ENCODE results near the gene INCA1.

DNA sequence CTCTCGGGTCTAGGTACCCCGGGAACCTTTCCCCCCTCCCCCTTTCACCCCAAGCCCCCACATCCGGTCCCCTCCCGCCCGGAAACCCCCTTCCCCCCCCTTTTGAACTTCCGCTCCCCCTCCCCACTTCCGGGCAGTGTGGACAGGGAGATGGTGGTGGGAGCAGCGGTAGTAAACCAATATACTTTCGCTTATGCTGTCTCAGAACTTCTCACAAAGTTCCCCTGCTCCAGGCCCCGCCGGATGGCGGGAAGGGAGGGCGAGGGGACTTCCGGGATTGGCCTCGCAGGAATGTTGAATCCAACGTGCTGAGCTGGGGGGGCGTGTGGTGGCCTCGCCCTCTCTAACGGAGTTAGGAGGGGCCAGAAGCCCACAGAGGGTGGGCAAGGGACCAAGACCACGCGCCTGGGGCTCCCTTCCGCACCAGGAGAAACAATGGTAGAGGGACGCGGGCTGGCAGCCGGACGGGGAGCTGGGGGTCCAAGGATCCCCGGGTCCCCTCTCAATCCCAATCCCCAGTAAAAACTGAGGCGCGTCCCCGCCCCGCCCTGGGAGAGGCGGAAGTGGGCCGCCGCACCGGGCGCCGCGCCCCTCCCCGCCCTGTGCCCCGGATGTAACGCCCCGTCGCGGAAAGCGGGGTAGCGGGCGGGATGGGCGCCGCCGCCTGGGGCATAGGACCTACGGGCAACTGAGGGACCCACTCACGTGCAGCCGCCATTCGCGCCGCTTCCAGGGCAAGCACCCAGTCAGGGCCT lies 49.7 kb downstream of the INCA1 start:
- TF ChIP-seq, protein P1, sequence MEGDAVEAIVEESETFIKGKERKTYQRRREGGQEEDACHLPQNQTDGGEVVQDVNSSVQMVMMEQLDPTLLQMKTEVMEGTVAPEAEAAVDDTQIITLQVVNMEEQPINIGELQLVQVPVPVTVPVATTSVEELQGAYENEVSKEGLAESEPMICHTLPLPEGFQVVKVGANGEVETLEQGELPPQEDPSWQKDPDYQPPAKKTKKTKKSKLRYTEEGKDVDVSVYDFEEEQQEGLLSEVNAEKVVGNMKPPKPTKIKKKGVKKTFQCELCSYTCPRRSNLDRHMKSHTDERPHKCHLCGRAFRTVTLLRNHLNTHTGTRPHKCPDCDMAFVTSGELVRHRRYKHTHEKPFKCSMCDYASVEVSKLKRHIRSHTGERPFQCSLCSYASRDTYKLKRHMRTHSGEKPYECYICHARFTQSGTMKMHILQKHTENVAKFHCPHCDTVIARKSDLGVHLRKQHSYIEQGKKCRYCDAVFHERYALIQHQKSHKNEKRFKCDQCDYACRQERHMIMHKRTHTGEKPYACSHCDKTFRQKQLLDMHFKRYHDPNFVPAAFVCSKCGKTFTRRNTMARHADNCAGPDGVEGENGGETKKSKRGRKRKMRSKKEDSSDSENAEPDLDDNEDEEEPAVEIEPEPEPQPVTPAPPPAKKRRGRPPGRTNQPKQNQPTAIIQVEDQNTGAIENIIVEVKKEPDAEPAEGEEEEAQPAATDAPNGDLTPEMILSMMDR (IDR thresholded peaks at IDR 0.05; ENCODE audit: low read depth, low read length, missing input control): no peak
- TF ChIP-seq GABPA (IDR thresholded peaks at IDR 0.05 in 1 of 2, conservative IDR thresholded peaks at IDR 0.05 in 1 of 2) (peak; percentile 66), SP1 (IDR thresholded peaks at IDR 0.05) (no peak), JUND (IDR thresholded peaks at IDR 0.05) (no peak)
